HS-5 (cell line): ENCODE measurements around the gene NAA10.

Source experiments
- DNase-seq: peaks from one replicate; pipeline ENCODE4 v3.0.0-alpha.2; 2012; ENCODE audit warnings: low read depth

NAA10 gene

DNA sequence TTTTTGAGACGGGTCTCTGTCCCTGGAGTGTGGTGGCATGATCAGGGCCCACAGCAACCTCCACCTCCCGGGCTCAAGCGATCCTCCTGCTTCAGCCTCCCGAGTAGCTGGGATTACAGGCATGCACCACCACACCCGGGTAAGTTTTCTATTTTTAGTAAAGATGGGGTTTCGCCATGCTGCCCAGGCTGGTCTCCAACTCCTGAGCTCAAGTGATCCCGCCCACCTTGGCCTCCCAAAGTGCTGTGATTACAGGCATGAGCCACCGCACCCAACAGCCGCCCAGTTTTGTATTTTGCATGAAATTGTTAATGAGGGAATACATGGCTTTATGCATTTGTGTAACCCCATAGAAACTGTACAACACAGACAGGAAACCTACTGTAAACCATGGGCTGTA, 6.0 kb downstream of the NAA10 start:
- DNase-seq, result no peak

DNA sequence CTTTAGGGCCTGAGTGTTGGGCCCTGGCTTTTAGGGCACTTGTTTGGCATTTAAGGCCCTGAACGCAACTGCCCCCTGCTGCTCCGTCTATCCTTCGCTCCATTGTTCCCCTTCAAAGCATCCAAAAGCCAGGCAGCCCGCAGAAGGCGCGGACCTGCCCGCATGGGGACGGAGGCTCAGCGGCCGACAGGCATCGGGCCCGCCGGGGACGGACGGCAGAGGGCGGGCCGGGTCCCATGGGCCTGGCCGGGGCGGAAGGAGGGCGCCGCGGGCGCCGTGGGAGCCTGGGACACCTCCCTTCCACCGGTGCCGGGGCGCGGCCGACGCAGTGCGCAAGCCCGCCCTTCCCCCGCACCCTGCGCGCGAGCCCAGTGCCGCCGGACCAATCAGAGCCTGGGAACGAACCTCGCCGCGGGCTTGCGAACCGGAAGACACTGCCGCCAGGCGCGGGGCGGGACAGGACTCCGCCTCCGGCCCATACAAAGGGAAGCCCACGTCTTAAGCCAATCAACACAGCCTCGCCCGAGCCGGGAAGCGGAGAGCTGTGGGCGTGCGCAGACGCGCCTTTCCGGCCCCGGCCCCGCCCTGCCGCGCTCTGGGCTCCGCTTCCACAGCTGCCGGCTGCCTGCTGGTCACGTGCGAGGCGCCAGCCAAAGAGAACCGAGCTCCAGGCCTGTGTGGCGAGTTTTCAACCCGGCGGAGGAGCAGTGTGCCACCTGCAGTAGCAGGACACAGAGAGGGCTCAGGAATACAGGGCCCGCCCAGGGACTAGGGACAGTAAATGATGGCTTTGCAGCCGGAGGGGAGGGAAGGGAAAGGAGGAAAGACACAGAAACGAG, 6.7 kb downstream of the NAA10 start:
- peak; percentile 80 for DNase-seq

DNA sequence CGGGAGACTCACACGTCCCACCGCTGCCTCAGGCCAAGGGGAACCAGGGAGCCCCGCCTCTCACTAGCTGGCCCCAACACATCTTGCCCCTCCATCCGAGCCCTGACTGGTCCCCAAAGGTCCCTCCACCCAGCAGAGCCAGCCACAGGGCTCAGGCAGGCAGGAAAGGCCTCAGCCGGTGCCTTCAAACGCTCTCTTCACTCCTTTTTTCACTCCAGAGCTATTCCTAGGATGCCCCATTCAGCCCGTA, 7.2 kb downstream of the NAA10 start:
- DNase-seq, result no peak

DNA sequence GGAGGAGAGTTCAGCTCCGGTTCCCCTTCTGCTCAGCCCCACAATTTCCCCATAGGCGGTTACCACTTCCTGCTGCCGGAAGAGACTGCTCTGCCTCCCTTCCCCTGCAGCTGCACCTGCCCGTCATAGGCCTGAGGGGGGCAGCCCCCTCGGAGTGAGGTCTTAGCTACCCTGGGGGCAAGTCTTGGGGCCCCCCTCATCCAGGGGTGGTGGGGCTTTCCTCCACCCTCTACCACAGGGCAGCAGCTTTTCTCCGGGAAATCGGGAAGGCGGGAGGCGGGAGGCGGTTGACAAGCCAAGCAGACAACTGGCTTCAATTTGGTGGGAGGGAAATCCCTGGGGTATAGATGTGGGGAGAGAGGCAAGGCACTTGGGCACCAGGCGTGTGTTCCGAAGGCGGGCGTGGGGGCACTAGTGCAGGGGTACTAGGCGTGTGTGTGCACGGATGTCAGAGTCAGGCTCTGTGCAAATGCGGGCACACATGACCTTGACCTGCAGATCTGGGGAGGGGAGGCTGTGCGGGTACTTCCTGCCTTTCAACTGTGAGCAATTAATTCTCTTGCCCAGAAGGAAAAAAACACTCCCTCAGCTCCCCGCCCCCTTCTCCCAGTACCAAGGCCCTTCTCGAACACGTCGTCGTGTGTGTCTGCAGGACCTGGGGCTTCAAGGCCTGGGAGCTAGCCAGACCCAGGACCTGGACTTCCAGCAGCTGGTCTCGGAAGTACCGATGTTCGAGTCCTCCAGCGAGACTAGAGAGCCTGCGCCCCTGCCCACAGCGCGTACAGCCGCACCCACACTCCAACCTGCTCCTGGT, 7.8 kb downstream of the NAA10 start:
- DNase-seq, result no peak

DNA sequence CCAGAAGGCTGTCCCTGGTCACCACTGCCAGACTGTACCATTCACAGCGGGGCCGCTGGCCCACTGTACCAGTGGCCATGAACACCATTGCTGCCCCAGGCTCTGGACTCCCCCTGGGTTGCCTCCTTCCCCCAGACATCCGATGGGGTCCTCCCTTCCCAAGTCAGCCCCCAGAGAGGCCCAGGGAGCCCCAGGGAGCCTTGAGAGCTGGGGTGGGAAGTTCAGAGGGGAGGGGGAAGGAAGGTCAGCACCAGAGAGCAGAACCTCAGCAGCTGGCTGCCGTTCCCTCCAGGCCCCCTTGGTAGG, 8.3 kb downstream of the NAA10 start:
- no peak for DNase-seq

DNA sequence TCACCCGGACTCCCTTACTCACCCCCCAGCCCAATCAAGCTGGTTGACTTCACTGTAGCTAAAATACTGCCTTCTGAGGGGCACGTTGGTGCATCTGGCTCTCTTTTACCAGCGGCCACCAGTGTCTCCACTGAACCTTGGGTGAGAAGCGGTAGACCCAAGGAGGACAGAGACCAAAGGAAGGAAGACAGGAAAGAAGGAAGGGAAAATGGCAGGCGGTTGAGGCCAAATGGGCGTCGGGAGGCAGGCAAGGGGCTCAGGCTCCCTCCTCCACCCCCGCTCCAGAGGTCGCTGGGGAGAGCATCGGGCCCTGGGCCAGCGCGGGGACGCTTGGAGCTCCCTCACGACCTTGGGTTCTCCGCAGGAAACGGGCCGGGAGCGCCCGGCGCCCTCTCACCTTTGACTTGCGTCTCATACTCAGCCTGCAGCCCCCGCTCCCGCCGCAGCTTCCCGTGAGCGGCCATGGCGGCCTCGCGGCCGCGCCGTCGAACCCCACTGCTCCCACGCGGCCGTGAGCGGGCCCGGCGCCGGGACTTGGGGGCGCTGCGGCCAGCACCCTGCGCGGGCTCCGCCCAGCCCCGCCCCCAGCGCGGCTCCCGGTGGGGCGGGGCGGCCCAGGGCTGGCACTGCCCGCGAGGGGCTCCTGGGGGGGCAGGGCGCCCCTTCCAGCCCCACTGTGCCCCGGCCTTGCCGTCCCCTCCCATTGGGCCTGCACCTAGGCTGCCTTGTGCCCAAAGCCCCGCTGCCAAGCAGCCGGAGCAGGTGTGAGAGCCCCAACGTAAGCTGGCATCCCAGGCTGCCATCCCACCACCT, 8.9 kb downstream of the NAA10 start, which contains the start of gene ARHGAP4:
Gene ARHGAP4 (minus strand): TSS at position 526 of the 813 bp plus-strand sequence. CDS start 62 bp downstream, at position 464.
- no peak for DNase-seq

DNA sequence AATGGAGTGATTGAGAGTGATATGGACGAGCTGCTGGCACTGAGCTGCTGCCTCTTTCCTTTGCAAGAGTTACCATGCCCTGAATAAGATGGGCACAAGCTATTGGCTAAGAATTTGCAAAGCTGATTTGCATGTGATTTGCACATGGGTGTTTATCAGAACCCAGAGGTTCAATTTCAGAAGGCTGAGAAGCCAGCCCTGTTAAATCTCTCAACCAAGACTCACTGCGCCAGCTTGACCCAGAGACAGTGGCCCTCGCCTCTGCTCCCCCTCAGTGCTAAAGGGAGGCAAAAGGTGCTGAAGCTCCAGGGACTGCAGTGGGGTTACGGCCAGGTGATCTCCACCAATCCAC, 9.5 kb downstream of the NAA10 start:
- no peak for DNase-seq

DNA sequence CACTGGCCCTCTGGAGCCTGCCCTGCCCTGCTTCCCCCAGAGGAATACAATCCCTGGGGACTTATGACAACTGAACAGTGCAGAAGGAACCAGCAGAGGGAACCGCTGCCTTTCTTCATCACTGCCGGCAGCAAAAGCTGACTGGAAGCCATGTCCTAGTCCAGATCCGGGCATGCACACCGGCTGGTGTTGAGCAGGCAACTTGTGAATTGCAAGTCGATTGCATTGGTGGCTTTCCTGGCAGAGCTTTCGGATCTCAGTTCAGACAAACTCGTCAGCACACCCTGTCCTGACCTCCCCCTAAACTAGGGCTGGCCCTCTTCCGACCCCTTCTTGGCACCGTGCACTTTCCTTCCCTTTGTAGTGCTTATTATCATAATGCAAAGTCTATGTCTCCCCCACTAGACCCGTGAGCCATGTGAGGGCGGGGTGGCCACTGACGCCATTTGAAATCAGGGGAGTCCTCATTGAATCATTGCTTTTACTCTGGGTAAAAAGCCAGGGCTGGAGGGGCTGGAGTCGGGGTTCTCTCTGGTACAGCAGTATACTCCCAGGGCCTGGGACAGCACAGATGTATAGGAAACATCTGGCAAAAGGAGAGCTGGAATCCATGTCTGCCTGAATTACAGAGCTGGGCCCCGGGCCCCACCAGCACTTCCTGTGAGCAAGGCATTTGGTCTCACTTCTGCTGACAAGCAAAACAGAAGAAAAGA, 10.5 kb downstream of the NAA10 start:
- DNase-seq, result no peak

DNA sequence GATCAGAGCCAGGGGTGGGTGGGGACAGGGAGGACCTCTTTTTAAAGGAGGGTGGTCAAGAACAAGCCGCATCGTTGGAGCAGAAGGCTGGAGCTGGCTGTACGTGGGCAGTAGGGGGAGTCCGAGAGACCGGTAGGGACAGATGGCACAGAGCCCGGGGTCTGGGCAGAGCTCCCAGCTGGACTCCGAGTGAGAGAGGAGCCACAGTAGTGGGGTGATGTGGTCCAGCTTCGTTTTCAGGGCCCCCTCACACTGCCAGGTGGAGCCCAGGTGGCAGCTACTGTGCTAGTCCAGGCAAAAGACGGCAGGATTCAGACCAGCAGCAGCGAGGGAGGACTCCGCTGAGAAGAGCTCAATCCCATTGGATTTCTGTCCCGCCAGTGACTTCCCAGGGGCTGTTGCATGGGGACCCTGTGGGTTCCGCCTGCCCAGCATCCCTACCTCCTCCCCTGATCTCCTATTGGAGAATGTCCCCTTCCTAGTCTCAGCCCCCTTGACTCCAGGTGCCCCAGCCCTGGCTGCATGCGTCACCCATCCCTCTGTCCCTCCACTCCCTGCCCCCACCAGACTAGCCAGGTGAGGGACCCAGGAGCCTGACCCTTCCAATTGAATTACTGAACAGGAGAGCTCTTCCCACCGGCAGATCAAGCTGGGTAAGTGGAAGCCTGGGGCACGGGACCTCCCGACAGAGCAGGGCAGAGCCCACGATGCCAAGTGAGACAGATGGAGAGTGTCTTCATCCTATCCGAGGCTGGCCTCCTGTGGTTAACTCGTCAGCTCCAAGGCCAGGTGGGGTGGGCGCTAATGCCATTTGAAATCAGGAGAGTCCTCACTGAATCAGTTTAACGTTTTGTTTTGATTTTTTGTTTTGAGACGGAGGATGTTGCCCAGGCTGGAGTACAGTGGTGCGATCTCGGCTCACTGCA, 11.6 kb downstream of the NAA10 start:
- no peak for DNase-seq

DNA sequence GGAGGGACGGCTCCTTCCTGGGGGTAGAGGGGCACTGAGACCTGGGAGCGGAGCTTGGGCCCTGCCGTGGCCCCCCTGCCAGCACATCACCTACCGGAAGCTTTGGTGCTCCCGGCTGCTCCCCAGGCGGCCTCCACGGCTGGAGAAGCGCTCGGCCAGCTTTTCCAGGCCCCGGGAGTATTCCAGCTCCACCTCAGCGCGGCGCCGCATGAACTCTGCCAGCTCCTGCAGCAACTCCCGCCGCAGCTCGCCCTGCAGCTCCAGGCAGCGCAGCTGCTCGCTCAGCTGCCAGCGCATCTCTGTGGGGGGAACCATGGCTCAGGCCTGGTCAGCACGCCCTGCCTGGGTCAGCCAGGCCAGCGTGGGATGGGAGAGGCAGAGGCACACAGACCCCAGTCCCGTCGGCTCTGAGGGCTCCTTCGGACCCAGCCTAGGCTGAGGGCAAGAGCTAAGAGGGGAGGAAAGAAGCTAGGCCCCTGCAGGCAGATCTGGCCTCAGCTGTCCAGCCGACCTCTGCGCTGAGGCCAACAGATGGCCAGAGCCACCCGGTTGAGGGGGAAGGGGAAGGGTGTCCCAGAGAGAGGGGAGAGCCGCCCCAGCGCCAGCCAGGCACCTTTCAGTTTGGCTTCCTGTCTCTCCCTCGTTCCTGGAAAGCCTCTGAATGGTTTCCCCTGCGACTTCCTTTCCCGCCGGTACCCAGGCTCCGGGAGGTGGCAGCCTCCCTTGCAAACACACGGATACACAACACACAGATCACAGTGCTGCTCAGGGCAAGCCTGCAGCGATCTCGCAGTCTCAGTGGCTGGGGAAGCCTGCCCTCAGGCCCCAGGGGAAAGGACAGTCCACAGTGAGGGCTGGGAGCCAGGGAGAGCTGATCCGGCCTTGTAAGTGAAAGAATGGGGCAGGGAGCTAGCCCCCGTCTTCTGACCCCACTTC, 13.1 kb downstream of the NAA10 start:
- no peak for DNase-seq

DNA sequence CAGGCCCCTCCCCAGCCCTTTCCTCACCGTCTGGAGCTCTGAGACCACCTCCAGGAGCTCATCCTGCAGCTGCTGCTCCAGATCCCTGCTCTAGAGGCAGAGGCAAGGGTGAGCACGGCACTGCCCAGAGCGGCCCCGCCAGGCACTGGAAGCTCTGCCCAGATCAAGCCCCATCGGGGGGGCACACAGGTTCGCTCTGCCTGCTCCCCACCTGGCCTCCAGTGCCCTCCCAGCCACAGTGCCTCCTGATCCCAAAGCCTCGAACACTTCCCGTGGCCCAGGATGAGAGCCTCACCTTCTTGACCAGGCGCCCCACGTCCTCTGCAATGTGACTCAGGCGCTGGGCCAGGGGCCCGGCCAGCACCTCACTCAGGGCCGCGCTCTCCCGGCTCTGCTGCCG, 13.8 kb downstream of the NAA10 start:
- DNase-seq, result no peak

DNA sequence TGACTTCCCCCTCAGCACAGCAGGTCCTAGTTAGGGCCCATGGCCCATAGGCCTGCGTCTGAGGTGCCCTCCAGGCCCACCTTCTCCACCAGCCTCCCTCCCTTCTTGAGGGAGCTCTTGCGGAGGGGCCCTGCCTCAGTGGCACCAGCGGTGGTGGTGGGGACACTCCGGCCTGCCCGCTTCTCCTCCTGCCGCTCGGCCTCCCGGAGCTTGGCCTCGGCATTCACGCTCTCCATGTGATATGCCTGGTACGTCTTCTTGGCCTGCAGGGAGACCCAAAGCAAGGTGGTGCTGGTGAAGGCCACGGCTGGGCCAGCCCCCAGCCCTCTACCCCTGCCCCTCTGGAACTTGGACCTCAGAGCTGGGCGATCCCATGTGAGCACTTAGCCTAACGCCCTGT, 14.3 kb downstream of the NAA10 start:
- DNase-seq, result no peak

DNA sequence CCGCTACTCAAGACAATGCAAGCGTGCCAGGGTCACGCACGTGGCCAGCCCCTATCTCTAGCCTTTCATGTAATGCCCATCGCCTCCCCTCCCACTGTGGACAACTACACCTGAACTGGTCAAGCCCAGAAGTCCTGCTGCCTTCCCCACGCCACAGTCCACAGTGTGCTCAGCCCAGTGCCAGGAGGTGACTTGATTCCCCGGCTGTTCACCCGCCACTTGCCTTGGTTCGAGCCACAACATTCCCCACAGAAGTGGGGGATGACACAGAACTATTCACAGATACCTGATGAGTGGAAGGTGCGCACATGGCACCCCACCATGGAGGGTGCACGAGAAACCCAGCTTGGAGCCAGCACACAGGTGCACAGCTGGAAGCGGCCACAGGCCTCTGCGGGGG, 15.6 kb downstream of the NAA10 start:
- DNase-seq, result no peak

DNA sequence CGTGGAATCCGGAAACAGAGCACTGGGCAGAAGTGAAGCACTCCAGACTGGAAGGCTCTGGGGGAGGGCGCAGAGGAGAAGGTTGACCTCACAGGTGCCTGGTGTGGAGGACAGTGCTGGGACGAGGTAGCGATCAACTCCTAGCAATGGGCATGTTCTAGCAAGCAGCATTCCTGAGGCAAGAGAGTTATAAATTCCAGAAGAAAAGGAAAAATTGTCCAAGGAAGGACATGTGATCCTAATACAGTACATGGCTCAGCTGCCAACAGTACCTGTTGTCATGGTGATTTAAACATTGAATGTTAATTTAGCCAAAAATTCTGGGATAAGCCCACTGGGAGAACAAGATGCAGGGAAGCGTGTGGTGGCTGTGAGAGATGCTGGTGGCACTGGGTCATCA, 17.0 kb downstream of the NAA10 start:
- no peak for DNase-seq

DNA sequence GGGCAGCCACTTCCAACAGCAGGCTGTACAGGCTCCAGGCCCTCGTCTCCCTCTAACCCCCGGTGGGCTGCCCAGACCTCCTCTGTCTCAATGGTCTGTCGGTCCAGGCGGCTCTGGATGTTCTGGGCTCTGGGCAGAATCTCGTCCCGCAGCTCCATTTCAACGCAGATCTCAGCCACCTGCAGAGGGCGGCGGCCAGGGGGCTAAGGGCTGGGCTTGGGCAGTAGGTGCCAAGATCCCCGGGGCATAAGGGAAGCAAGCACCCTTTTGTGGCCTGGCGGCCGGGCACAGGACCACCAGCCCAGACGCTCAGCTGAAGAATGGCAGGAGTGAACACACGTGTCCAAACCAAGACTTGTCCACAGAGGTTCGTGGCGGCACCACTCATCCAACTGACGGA, 21.1 kb downstream of the NAA10 start:
- DNase-seq, result no peak

DNA sequence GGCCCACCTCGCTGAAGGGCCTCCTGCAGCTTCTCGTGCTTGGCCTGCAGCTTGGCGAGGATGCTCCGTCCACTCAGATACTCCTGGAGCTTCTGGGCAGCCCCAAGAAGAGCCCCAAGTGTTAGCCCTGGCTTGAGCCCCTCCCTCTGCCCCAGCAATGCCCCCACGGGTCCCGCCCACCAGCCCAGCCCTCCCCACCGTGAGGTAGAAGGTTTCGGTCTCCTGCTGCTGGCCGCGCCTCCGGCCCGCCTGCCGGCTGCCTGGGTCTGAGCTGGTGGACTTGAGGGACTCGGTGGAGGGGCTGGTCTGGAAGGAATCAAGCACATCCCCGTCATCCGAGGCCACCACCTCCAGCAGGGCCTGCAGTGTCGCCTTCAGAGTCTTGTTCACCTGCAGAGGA, 21.6 kb downstream of the NAA10 start:
- DNase-seq, result no peak

DNA sequence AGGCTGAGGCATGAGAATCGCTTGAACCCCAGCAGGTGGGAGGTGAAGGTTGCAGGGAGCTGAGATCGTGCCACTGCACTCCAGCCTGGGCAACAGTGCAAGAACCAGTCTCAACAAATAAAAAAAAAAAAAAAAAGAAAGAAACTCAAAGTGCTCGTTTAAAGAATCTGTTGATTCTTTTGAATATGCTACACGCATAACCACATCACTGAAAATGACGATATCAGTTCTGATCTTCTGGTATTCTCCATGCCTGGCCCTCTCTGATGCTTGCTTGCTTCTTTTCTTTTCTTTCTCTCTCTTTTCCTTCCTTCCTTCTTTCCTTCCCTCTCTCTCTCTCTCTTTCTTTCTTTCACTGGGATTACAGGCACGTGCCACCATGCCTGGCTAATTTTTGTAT, 23.0 kb downstream of the NAA10 start:
- no peak for DNase-seq

DNA sequence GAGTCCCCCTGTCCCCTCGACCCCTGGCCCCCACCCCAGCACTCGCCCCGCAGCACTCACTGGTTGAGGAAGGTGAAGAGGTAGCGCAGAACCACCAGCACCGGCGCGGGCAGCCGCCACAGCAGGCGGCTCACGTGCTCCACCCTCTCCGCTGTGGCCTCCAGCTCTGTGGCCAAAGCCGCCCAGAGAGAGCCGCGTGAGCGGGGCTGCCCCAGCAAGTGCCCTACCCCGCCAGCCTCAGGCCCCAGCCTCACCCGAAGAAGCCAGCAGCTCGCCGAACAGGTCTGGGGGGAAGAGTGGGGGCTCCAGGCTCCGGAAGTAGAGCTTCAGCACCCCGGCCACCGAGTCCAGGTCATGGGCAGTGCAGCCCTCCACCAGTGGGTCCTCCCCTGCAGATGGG, 24.4 kb downstream of the NAA10 start:
- no peak for DNase-seq

DNA sequence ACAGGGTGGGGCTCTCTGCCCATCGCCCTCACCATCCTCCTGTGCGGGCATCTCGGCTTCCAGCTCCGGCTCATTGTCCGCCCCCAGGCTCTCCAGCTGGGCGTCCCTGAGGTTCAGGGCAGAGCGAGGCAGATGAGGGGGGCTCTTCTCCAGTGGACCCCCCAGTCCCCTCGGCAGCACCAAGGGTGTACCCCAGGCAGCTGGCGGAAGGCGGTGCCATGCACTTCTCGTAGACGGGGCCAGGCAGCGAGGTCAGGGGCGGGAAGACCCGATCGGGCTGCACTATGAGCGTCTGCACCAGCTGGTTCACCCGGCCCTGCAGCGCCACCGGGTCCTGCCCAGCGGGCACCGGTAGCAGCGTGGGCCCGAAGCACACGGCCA, 24.9 kb downstream of the NAA10 start:
- no peak for DNase-seq
